Measurements from ENCODE around the gene ST3GAL2.

- TF ChIP-seq EZH2phosphoT487 (conservative IDR thresholded peaks at IDR 0.05; ENCODE audit: low read length), result no peak
- TF ChIP-seq, protein P1, sequence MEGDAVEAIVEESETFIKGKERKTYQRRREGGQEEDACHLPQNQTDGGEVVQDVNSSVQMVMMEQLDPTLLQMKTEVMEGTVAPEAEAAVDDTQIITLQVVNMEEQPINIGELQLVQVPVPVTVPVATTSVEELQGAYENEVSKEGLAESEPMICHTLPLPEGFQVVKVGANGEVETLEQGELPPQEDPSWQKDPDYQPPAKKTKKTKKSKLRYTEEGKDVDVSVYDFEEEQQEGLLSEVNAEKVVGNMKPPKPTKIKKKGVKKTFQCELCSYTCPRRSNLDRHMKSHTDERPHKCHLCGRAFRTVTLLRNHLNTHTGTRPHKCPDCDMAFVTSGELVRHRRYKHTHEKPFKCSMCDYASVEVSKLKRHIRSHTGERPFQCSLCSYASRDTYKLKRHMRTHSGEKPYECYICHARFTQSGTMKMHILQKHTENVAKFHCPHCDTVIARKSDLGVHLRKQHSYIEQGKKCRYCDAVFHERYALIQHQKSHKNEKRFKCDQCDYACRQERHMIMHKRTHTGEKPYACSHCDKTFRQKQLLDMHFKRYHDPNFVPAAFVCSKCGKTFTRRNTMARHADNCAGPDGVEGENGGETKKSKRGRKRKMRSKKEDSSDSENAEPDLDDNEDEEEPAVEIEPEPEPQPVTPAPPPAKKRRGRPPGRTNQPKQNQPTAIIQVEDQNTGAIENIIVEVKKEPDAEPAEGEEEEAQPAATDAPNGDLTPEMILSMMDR (IDR thresholded peaks at IDR 0.05; ENCODE audit: insufficient read depth, low read length, poor library complexity, severe bottlenecking), result no peak
These were observed 55.4 kb downstream of the ST3GAL2 start for GRCh38 chr16:70383421-70383960.
